ENCODE measurements around the gene TMEM11. TPM values are rescaled to one million over a fixed set of nuclear protein-coding genes. Genes with fewer than 3 reads are reported as not detected.

The TMEM11 gene
- total and polyA plus RNA-seq, 10 donors, result 14.2 to 25.0 (median 20.3) TPM

- Histone ChIP-seq H3K27me3 (replicated peaks in 1 of 7) (no peaks in the 10 kb centered on the region), H3K36me3 (peaks cover 0 to 95% (median 16%) of the 10 kb centered on the region in 6 donors), H3K27ac (no peak overlapping the region), H3K4me3 (no peak overlapping the region), H3K9me3 (no peaks in the 10 kb centered on the region), H3K4me1 (peaks cover 0 to 32% (median 10%) of the 10 kb centered on the region in 6 donors)
- TF ChIP-seq CTCF (IDR thresholded peaks at IDR 0.05 in 8 of 11, conservative IDR thresholded peaks at IDR 0.05 in 3 of 11), result no peak
- TF ChIP-seq POLR2AphosphoS5 (IDR thresholded peaks at IDR 0.05), result peak in 1 of 3 donors; percentile 28
- no peak for DNase-seq
- intact Hi-C loops (cut with DNase I; ENCODE audit: low total_unique reads), result no loop called here
- 94 to 100% (median 97%) methylated on average over 4 of the region's 4 CpGs for WGBS, 5 donors
These were observed 24.6 kb downstream of the TMEM11 start for GRCh38 chr17:21189361-21189760.

GRCh38 chr17:21186399-21187187, 27.4 kb downstream of the TMEM11 start:
- H3K27ac ChIP-seq, result peak overlapping the region in 7 of 8 donors; percentile 24 to 81 (median 66)
- WGBS, 5 donors, result 57 to 78% (median 63%) methylated on average over 6 of the region's 6 CpGs

GRCh38 chr17:21185061-21185460, 28.9 kb downstream of the TMEM11 start:
- H3K4me3 ChIP-seq, result no peak overlapping the region
- no peak for DNase-seq
- H3K27ac ChIP-seq, result no peak overlapping the region
- peaks cover 0 to 48% (median 8%) of the 10 kb centered on the region in 6 donors for H3K4me1 ChIP-seq
- H3K36me3 ChIP-seq, result peaks cover 0 to 87% (median 24%) of the 10 kb centered on the region in 6 donors
- TF ChIP-seq POLR2A (IDR thresholded peaks at IDR 0.05), result no peak
- no peak for TF ChIP-seq CTCF (IDR thresholded peaks at IDR 0.05 in 8 of 11, conservative IDR thresholded peaks at IDR 0.05 in 3 of 11)
- TF ChIP-seq POLR2AphosphoS5 (IDR thresholded peaks at IDR 0.05), result no peak
- H3K27me3 ChIP-seq (replicated peaks in 1 of 7), result no peaks in the 10 kb centered on the region
- H3K9me3 ChIP-seq, result no peaks in the 10 kb centered on the region
- WGBS, 5 donors, result 57 to 87% (median 82%) methylated on average over 1 of the region's 1 CpG
- intact Hi-C loops (cut with DNase I; ENCODE audit: low total_unique reads), result no loop called here

More at GRCh38 chr17:21186399-21187187, 27.4 kb downstream of the TMEM11 start:
- no peak for DNase-seq
- Histone ChIP-seq H3K27me3 (replicated peaks in 1 of 7) (no peaks in the 10 kb centered on the region), H3K4me3 (peak overlapping the region in 1 of 8 donors; percentile 33), H3K4me1 (peaks cover 0 to 48% (median 8%) of the 10 kb centered on the region in 6 donors), H3K36me3 (peaks cover 0 to 89% (median 25%) of the 10 kb centered on the region in 6 donors), H3K9me3 (no peaks in the 10 kb centered on the region)
- intact Hi-C loops (cut with DNase I; ENCODE audit: low total_unique reads), result no loop called here
- TF ChIP-seq POLR2A (IDR thresholded peaks at IDR 0.05) (no peak), POLR2AphosphoS5 (IDR thresholded peaks at IDR 0.05) (peak in 2 of 3 donors; percentile 59 to 63)

GRCh38 chr17:21184570-21184969, 29.4 kb downstream of the TMEM11 start:
- no peak for TF ChIP-seq POLR2AphosphoS5 (IDR thresholded peaks at IDR 0.05)
- TF ChIP-seq CTCF (IDR thresholded peaks at IDR 0.05 in 8 of 11, conservative IDR thresholded peaks at IDR 0.05 in 3 of 11), result no peak
- TF ChIP-seq POLR2A (IDR thresholded peaks at IDR 0.05), result no peak
- no peak for DNase-seq
- H3K27me3 ChIP-seq (replicated peaks in 1 of 7), result no peaks in the 10 kb centered on the region
- WGBS, 5 donors, result 93 to 97% (median 95%) methylated on average over 3 of the region's 3 CpGs
- H3K9me3 ChIP-seq, result no peaks in the 10 kb centered on the region
- peaks cover 0 to 48% (median 8%) of the 10 kb centered on the region in 6 donors for H3K4me1 ChIP-seq
- H3K4me3 ChIP-seq, result no peak overlapping the region
- peaks cover 0 to 87% (median 24%) of the 10 kb centered on the region in 6 donors for H3K36me3 ChIP-seq
- intact Hi-C loops (cut with DNase I; ENCODE audit: low total_unique reads), result no loop called here
- no peak overlapping the region for H3K27ac ChIP-seq
